Osteoblast (primary cell): ENCODE results near the gene ATP9A. TPM values are rescaled to one million over a fixed set of nuclear protein-coding genes. Genes with fewer than 3 reads are reported as not detected.
"Not testable (repeated sequence)": the region's sequence is repeated elsewhere in the genome, so short reads cannot be mapped to it uniquely, and the experiment has no call there.

Experiments
- DNase-seq: peaks from one replicate; pipeline ENCODE4 v3.0.0; 2011; ENCODE audit warnings: low spot score, mixed read lengths; ENCODE audit not compliant: insufficient read length; ENCODE audit errors: missing footprints
- H2AFZ ChIP-seq: 2 replicates; pipeline ENCODE4 v1.6.0; 2011; ENCODE audit warnings: mild to moderate bottlenecking, low read length
- H3K27ac ChIP-seq: 2 replicates; pipeline ENCODE4 v1.5.1; 2011; ENCODE audit warnings: mild to moderate bottlenecking, low read depth, low read length, moderate library complexity
- H3K27me3 ChIP-seq: 2 replicates; pipeline ENCODE4 v1.6.0; 2012; ENCODE audit warnings: mild to moderate bottlenecking, control low read depth, inconsistent platforms, low read length, moderate library complexity; ENCODE audit not compliant: insufficient read depth
- H3K36me3 ChIP-seq: 2 replicates; pipeline ENCODE4 v1.5.1; 2011; ENCODE audit warnings: mild to moderate bottlenecking, low read length, control low read depth, moderate library complexity; ENCODE audit not compliant: insufficient read depth
- H3K4me1 ChIP-seq: 2 replicates; pipeline ENCODE4 v1.5.1; 2011; ENCODE audit warnings: mild to moderate bottlenecking, low read length, control low read depth, moderate library complexity; ENCODE audit not compliant: insufficient read depth
- H3K4me2 ChIP-seq: 2 replicates; pipeline ENCODE4 v1.6.0; 2011; ENCODE audit warnings: mild to moderate bottlenecking, low read length; ENCODE audit not compliant: insufficient read depth
- H3K4me3 ChIP-seq: fragments of 200-600 bp; sonication (generic); 3 replicates; pipeline ENCODE4 v1.5.1; 2012; ENCODE audit warnings: mild to moderate bottlenecking, low read length, inconsistent platforms; ENCODE audit not compliant: insufficient read depth
- H3K79me2 ChIP-seq: 2 replicates; pipeline ENCODE4 v1.6.0; 2012; ENCODE audit warnings: mild to moderate bottlenecking, low read length, control low read depth, inconsistent platforms; ENCODE audit not compliant: insufficient read depth
- H3K9me3 ChIP-seq: 2 replicates; pipeline ENCODE4 v1.5.1; 2011; ENCODE audit warnings: low read depth, low read length, control low read depth
- H4K20me1 ChIP-seq: 2 replicates; pipeline ENCODE4 v1.6.0; 2012; ENCODE audit warnings: mild to moderate bottlenecking, low read length, control low read depth; ENCODE audit not compliant: insufficient read depth
- CTCF ChIP-seq: IDR thresholded peaks from 2 replicates; pipeline ENCODE4 v1.5.1; 2011; ENCODE audit warnings: mild to moderate bottlenecking, low read depth, low read length, moderate library complexity; ENCODE audit errors: extremely low read depth
- total RNA-seq: library from RNA; depleted of rRNA; stranded (reverse); fragments of >200 nt; gene quantifications from 2 replicates; pipeline ENCODE4 v1.2.3, GENCODE V29; 2012

The ATP9A gene
- total RNA-seq, 1 donor: 48.9 TPM

DNA sequence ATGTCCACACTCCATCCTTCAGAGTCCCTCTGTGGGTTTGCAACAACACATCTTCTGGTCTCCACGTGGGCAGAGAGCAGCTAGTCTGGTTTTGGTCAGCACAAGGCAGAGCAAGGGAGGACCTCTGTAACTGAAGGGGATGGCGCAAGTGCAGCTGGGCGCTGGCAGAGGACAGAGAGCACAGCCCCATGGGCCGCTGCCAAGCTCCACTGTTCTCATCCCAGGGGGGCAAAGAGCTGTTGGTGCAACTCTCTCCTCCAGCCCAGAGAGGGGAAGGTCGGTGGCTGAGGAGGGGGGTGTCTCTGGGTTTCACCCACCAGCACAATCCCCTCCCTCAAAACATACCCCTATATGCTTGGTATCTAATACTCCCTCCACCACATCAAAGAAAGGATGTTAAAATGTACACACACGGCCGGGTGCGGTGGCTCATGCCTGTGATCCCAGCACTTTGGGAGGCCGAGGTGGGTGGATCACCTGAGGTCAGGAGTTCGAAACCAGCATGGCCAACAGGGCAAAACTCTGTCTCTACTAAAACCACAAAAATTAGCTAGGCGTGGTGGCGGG is 9.1 kb downstream of the ATP9A start:
- peaks cover 4% of the 10 kb centered on the region for H3K4me1 ChIP-seq
- H4K20me1 ChIP-seq: no peaks in the 10 kb centered on the region
- H3K27me3 ChIP-seq: no peaks in the 10 kb centered on the region
- peak; percentile 72 for DNase-seq
- H3K4me3 ChIP-seq: no peak overlapping the region
- no peak for TF ChIP-seq CTCF
- H3K9me3 ChIP-seq: no peaks in the 10 kb centered on the region
- no peak overlapping the region for H3K27ac ChIP-seq
- H3K4me2 ChIP-seq: no peak overlapping the region
- H3K36me3 ChIP-seq: no peaks in the 10 kb centered on the region
- H2AFZ ChIP-seq: no peak overlapping the region
- peaks cover 48% of the 10 kb centered on the region for H3K79me2 ChIP-seq

DNA sequence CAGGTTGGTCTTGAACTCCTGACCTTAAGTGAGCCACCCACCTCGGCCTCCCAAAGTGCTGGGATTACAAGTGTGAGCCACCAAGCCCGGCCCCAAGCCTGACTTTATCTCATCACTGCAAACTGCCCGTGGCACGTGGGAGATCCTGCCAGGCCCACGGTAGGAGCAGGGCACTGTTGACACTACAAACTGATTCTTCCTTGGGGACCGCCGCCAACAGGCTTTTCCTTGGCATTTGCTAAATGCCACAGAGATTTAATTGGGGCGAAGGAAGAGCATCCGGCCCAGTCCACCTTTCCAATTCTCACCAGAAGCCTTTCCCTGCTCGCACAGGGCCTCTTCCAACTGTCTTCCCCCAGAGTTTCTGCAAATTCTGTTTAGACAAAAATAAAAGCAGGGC is 11.0 kb downstream of the ATP9A start:
- no peak for TF ChIP-seq CTCF
- Histone ChIP-seq H3K9me3 (no peaks in the 10 kb centered on the region), H3K27me3 (no peaks in the 10 kb centered on the region), H3K4me1 (peaks cover 16% of the 10 kb centered on the region), H3K4me3 (no peak overlapping the region), H4K20me1 (no peaks in the 10 kb centered on the region), H3K79me2 (peaks cover 45% of the 10 kb centered on the region), H3K4me2 (no peak overlapping the region), H2AFZ (no peak overlapping the region), H3K27ac (no peak overlapping the region), H3K36me3 (no peaks in the 10 kb centered on the region)
- no peak for DNase-seq

- H3K27me3 ChIP-seq: no peaks in the 10 kb centered on the region
- peaks cover 41% of the 10 kb centered on the region for H3K79me2 ChIP-seq
- no peak for TF ChIP-seq CTCF
- no peak overlapping the region for H3K27ac ChIP-seq
- no peak overlapping the region for H3K4me2 ChIP-seq
- no peak overlapping the region for H3K4me3 ChIP-seq
- DNase-seq: no peak
- H4K20me1 ChIP-seq: no peaks in the 10 kb centered on the region
- no peak overlapping the region for H2AFZ ChIP-seq
- no peaks in the 10 kb centered on the region for H3K36me3 ChIP-seq
- peaks cover 21% of the 10 kb centered on the region for H3K4me1 ChIP-seq
- H3K9me3 ChIP-seq: no peaks in the 10 kb centered on the region
Observed at GRCh38 chr20:51756653-51757052, 11.5 kb downstream of the ATP9A start.

GRCh38 chr20:51753220-51753619 is 15.0 kb downstream of the ATP9A start:
- not testable (repeated sequence) for H3K9me3 ChIP-seq, H4K20me1 ChIP-seq, H3K36me3 ChIP-seq, H2AFZ ChIP-seq, DNase-seq, H3K4me3 ChIP-seq, H3K27me3 ChIP-seq
- Histone ChIP-seq H3K79me2 (peaks cover 28% of the 10 kb centered on the region), H3K4me1 (peaks cover 34% of the 10 kb centered on the region), H3K4me2 (peak overlapping the region; percentile 75), H3K27ac (peak overlapping the region; percentile 98)
